Measurements from ENCODE around the gene TIMD4.

GRCh38 chr5:156912869-156913268 lies 50.2 kb downstream of the TIMD4 start:
- TF ChIP-seq CTCF (IDR thresholded peaks at IDR 0.05) (no peak), ZFX (IDR thresholded peaks at IDR 0.05; ENCODE audit: borderline replicate concordance) (no peak)

Measured in 22Rv1 (cell line).